NCI-H82 treated with DMSO at 0.1 percent for 48 hours (cell line): ENCODE measurements around the gene JMJD1C.
"Not testable (repeated sequence)": the region's sequence is repeated elsewhere in the genome, so short reads cannot be mapped to it uniquely, and the experiment has no call there.

Source experiments
- DNase-seq: peaks from one replicate; lab custom pipeline; 2025; ENCODE audit not compliant: unreplicated experiment; lab: John Stamatoyannopoulos, UW

Gene JMJD1C

DNA sequence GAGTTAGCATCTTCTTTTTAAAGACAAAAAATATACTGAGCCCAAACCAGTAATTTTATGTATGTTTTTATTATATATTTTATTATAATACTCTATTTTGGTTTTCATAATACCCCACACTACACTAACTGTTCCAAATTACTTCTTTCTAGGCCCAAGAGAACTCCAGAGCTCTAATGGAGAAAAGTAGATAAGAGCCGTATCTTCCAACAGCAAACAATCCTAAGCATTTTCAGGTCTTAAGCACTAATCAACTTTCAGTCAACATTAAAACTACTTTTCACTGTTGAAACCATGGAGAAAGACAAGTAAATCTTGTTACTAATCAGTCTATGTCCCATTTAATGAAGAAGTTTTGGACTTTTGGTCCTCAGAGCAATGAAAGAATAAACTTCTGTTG lies 55.1 kb downstream of the JMJD1C start:
- DNase-seq: no peak

DNA sequence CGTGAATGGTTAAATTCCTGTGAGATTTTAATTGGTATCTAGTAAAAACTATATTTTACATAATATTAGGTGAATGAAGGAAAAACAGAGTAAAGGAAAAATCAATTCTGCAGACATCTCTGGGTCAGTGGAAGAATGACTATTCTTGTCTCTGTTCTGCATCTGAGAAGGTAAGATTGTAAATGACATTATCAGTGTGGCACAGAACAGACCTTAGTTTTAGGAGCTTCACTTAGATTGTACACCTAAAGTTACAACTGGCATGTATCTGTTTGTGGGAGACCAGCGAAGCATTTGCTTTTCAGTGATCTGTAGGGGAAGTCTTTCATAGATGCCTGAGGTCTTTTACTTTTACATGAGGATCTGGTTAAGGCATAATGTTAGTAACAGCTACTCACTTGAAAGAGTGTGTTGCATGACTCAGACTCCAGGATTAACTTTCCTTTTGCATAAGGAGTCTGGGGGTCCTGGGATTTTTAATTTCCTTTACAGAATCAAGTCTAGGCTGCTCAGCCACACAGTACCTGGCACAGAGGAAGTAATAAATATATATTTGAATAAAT lies 56.2 kb downstream of the JMJD1C start:
- no peak for DNase-seq

DNA sequence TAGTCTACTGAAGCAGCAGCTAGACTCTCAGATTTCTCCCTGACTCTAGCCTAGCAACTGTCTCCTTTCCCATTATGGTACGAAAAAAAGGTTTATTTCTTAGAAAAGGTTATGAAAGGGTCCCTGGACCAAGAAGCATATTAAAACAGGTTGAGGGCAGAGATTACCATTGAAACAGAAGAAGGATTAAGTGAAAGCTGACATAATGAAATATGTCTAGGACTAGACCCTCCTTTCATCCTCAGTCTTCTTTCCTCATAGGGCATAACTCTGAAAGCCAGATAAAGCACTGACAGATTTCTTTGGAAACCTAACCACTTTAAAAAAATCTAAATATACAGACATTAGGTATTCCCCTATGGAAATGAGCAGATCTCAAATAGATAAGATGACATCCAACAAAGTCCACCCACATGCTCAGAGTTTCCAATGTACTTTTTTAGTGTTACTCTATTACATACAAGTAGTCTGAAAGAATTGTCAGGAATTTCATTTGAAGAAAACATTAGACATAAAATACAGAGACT lies 58.6 kb downstream of the JMJD1C start:
- DNase-seq: no peak

DNA sequence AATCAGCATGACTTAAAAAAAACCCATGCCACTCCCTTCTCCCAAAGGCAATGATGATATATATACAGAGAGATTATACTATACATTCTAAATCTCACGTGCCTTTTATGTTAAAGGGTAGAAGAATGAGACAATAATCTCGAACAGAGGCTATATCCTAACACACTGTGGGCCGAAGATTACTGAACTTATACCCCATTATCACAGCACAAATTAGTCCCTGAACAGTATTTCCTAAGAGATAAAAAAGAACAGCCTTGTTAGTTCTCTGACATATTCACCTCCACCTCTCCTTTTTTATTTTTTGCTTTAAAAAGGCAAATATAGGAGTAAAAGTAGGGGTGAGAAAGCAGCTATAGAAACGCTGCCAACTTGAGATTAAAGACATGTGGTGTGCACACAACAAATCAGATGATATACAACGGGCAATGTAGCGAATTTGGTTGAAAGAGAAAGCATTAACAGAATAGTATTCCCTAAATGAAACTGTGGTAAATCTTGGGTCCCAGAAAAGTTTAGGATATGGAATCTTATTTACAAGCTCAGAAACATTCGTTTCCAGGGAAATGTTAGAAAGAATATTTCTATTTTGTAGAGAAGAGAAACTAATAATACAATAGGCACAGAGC lies 69.5 kb downstream of the JMJD1C start:
- DNase-seq: no peak

DNA sequence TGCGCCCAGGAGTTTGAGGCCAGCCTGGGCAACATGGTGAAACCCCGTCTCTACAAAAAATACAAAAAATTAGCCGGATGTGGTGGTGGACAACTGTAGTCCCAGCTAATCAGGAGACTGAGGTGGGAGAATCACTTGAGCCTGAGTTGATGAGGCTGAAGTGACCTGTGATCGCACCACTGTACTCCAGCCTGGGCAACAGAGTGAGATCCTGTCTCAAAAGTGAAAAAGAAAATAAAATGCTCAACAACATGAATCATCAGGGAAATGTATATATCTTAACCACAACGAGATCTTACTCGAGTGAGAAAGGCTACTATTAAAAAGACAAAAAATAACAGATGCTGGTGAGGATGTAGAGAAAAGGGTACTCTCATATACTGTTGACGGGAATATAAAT lies 72.7 kb downstream of the JMJD1C start:
- no peak for DNase-seq

DNA sequence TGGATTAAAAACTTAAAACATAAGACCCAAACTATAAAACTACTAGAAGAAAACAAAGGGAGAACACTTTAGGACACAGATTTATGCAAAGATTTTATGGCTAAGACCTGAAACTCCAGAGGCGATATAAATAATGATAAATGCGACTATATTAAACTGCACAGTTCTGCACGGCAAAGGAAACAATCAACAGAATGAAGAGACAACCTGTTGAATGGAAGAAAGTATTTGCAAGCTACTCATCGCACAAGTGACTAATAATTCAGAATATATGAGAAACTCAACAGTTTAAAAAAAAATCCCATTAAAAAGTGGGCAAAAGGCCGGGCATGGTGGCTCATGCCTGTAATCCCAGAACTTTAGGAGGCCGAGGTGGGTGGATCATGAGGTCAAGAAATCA lies 73.6 kb downstream of the JMJD1C start:
- no peak for DNase-seq

DNA sequence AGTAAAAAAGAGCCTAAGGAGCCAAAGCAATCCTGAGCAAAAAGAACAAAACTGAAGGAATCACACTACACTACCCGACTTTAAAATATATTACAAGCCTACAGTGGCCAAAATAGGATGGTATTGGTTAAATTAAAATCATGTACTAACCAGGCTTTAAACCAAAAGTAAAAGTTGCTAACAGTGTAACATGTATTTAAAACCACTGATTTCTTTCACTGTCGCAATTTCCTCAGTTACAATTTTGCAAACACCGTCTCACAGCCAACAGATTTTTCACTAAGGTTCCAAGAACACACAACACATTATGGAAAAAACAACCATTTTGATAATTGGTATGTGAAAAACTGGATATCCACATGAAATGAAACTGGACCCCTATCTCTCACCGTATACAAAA lies 74.0 kb downstream of the JMJD1C start:
- DNase-seq: no peak

DNA sequence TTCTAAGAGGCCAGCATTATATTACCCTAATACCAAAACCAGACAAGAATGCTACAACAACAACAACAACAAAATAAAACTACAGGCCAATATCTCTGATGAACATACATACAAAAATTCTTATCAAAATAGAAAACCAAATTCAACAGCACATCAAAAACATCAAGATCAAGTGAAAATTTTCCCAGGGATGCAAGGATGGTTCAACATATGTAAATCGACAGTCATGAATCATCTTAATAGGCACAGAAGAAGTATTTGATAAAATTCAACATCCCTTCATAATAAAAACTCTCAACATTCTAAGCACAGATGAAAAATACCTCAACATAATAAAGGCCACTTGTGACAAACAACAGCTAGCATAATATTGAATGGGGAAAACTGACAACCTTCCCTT lies 75.3 kb downstream of the JMJD1C start:
- no peak for DNase-seq

DNA sequence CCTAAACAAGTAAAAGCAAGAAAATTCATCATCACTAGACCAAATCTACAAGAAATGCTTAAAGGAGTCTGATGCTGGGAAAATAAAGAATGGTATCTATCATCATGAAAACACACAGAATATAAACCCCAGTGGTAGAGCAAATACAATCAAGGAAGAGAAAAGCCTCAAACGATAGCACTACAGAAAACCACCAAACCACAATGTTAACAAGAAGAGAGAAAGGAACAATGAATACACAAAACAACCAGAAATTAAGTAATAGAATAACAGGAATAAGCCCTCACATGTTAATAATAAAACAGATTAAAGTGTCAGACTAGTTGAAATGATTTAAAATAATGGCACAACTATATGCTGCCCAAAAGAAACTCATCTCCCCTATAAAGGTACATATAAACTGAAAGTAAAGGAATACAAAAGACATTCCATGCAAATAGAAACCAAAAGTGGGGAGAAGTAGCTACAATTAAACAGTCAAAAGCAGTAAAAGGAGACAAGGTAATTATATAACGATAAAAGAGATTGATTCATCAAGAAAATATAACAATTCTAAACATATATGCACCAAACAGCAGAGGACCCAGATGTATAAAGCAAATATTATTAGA lies 77.3 kb downstream of the JMJD1C start:
- no peak for DNase-seq

DNA sequence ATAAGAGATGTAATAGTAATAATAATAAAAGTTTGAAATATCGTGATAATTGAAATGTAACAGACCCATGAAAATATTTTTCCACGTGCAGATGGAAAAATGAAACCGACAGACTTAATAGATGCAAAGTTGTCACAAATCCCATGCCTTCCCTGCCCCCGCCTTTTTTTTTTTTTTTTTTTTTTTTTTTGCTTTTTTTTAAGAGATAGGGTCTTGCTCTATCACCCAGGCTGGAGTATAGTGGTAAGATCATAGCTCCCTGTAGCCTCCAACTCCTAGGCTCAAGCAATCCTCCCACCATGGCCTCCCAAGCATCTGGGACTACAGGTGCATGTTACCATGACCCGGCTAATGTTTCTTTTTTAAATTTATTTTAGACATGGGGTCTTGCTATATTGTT lies 80.5 kb downstream of the JMJD1C start:
- DNase-seq: no peak

DNA sequence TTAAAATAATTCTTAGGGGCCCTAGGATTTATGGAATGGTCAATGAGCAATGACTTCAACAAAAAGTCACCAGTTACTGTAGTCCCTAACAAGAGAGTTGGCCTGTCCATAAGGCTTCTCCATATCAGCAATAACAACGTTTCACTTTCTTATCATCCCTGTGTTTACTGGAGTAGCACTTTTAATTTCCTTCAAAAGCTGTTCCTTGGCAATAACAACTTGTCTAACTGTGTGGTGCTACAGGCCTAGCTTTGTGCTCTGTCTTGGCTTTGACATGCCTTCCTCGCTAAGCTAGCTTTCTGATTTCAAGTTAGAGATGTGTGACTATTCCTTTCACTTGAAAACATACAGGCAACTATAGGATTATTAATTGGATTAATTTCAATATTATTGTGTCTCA lies 81.1 kb downstream of the JMJD1C start:
- no peak for DNase-seq

DNA sequence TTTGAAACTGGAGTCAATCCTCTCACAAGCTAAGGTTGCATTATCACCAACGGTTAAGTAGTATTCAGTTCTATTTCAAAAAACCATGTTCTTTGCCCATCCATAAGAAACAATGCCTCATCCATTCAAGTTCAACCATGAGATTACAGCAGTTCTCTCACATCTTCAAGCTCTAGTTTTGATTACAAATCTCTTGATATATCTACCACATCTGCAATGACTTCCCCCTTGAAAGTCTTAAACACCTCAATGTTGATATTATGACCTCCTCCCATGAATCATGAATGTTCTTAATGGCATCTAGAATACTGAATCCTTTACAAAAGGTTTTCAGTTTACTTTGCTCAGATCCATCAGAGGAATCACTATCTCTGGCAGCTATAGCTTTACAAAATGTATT lies 81.8 kb downstream of the JMJD1C start:
- no peak for DNase-seq

DNA sequence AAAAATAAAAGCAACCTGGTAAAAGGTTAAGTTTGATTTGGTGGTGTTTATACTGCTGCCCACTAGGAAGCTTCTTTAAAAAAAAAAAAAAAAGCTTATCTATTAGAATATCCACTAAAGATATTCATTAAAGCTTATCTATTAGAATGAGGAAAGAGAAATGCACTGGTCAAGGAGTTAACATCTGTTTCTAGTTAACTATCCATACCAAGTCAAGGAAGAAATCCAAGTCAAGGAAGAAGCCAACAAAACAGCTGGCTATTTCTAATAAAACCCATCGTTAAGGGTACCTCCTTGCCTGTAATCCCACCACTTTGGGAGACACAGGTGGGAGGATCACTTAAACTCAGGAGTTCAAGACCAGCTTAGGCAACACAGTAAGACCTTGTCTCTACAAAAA lies 82.6 kb downstream of the JMJD1C start:
- DNase-seq: no peak

DNA sequence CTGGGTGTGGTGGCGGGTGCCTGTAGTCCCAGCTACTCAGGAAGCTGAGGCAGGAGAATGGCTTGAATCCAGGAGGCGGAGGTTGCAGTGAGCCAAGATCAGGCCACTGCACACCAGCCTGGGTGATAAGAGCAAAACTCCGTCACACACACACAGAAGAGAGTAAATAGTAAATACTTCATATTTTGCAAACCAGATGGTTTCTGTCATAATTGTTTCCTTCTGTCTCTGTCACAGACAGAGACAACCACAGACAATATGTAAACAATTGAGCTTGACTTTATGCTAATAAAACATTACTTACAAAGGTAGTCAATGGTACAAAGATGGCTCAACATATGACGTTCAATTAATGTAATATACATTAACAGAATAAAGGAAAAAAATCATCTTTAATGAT lies 83.7 kb downstream of the JMJD1C start:
- no peak for DNase-seq

DNA sequence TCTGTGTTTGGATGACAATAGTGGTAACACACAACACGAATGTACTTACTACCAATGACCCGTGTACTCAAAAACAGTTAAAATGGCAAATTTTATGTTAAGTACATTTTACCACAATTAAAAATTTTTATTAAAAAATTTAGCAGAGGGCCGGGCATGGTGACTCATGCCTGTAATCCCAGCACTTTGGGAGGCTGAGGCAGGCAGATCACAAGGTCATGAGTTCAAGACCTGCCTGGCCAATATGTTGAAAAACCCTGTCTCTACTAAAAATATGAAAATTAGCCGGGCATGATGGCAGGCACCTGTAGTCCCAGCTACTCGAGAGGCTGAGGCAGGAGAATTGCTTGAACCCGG lies 88.5 kb downstream of the JMJD1C start:
- not testable (repeated sequence) for DNase-seq

DNA sequence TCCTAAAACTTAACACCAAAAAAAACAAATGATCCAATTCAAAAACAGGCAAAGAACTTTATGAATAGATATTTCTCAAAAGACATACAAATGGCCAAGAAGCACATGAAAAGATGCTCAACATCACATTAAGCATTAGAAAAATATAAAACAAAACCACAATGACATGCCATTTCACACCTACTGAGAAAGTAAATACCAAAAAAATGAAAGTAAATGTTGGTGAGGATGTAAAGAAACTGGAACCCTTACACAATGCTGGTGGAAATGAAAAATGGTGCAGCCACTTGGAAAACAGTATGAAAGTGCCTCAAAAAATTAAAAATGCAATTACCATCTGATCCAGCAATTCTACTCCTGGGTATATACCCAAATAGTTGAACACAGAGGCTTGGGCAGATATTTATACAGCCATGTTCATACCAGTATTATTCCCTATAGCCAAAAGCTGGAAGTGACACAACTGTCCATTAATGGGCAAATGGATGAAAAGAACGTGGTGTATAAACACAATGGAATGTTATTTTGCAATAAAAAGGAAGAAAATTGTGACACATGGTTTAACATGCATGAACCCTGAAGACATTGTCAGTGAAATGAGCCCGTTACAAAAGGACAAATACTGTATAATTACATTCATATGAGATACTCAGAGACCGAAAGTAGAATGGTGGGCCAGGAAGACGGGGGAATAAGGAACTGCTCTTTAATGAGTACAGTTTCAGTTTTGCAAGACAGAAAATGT lies 89.0 kb downstream of the JMJD1C start:
- DNase-seq: no peak

DNA sequence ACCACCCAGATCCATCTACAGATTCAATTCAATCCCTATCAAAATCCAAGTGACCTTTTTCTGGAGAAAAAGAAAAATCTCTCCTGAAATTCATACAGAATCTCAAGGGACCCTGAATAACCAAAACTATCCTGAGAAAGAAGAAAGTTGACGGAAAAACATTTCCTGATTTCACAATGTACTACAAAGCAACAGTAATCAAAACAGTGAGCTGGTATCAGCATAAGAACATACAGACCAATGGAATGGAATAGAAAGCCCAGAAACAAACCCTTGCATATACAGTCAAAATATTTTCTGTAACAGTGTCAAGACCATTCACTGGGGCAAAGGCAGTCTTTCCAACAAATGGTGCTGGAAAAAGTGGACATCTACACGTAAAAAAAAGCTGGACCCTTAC lies 89.9 kb downstream of the JMJD1C start:
- no peak for DNase-seq

DNA sequence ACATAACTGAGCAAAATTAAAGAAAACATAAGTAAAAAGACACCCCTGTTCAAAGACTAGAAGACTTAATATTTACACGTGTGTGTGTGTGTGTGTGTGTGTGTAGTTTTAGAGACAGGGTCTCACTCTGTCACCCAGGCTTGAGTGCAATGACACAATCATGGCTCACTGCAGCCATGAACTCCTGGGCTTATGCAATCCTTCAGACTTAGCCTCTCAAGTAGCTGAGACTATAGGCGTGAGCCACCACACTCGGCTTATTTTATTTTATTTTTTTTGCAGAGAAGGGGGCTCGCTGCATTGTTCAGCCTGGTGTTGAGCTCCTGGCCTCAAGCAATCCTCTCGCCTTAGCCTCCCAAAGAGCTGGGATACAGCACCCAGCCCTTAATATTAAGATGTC lies 90.3 kb downstream of the JMJD1C start:
- DNase-seq: no peak

DNA sequence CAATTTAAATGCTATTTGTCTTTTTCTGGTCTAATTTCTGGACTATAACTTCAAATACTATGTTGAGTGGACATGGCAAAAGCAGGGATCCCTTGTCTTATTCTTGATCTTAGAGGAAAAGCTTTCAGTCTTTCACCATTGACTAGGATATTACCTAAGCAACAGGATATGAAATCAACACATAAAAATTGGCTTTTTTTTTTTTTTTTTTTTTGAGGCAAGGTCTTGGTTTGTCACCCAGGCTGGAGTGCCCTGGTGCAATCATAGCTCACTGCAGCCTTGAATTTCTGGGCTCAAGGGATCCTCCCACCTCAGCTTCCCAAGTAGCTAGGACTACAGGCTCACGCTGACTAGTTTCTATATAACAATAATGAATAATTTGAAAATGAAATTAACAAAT lies 90.8 kb downstream of the JMJD1C start:
- DNase-seq: no peak

DNA sequence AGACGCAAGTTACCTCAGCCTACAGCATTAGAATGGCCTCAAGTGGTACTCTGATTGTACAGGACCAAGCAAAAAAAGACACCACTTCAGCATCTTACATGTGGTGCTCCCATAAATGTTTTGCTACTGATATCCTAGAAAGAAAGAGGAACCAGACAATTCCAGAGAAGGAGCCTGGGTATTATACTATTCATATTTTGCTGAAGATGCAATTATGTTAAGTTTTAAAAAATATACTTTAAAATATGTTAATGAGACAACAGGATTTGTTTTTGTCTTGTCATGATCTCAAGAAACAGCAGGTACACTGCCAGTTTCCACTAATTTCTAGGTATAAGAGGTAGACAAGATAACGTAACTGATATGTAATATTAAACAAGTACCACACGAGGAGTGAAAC lies 92.6 kb downstream of the JMJD1C start:
- no peak for DNase-seq

DNA sequence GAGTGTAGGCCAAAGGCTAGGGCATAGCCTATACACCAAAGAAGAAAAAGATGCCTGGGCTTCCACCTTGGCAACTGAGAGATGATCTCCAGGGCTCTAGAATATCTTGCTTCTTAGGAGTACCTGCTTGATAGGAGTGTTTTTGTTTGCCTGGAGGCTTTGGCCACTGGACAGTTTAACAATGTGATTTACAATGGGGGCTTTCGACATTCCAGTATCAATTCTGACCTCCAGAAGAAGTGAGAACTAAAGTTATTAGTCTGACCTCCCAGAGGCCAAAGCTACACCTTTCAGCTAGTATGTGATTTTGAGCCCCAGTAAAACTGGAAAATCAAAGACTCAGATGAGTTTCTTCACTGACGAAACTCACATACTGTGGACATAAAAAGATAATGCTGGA lies 96.1 kb downstream of the JMJD1C start:
- DNase-seq: no peak

DNA sequence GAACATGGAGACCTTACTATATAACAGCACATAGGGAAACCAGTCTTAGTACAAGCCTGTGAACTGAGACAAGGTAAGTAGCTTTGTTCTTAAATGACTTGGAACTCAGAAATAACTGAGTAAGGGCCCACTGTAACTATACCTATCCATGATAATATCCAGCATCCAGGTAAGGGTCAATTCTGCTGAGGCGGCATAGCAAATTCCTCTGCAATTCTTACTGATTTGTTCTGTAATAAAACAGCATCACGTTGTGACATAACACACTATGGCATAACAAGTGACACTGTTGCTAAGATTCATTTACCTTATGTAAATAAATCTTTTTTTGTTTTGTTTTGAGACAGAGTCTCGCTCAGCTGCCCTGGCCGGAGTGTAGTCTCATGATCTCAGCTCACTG lies 97.4 kb downstream of the JMJD1C start:
- no peak for DNase-seq
